HG02571 (cell line): ENCODE data around the gene CCDC27.
"Not testable (repeated sequence)": the region's sequence is repeated elsewhere in the genome, so short reads cannot be mapped to it uniquely, and the experiment has no call there.

ENCODE experiments used
- ATAC-seq: cut with Tn5 transposase; IDR thresholded peaks from one replicate; pipeline ENCODE4 v1.9.1; 2021; ENCODE audit warnings: mild to moderate bottlenecking, moderate library complexity; ENCODE audit not compliant: unreplicated experiment

The CCDC27 gene

GRCh38 chr1:3788756-3789420, 36.6 kb downstream of the CCDC27 start:
- no peak for ATAC-seq

- no peak for ATAC-seq
These were observed 37.4 kb downstream of the CCDC27 start for GRCh38 chr1:3789421-3790300.

GRCh38 chr1:3790500-3790923, 38.3 kb downstream of the CCDC27 start:
- no peak for ATAC-seq

- ATAC-seq = no peak
These were observed 38.7 kb downstream of the CCDC27 start for GRCh38 chr1:3790952-3791351.

GRCh38 chr1:3795453-3796214, 43.4 kb downstream of the CCDC27 start:
- ATAC-seq = no peak

DNA sequence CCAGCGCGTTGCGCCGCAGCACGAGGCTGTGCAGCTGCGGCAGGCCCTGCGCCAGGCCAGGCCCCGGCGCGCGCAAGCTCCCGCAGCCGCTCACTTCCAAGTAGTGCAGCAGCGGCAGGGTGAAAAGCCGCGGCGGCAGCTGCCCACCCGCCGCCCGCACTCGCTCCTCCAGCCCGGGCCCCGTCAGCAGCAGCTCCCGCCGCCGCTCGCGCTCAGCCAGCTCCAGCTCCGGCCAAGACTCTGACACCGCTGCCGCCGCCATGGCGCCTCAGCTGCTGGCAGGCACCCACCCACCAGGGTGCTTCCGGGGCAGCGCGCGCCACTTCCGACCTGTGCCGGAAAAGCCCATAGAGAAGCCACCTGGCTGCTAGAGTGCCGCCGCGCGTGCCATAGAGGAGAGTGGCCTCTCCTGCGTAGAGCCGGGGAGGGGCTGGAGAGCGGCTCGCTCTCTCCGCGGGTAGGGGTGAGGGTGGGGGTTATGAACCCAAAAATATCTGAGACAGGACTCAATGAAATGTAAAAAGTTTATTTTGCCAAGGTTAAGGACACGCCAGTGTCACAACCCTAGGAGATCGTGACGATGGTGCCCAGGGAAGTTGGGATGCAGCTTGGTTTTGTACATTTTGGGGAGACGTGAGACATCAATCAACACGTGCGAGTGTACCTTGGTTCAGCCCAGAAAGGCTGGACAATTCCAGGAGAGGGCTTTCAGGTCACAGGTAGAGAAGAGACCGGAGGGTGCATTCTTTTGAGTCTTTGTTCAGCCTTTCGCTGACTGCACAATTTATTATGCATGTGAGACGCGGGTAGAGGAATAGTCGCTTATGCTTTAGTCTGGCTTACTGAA, 44.2 kb downstream of the CCDC27 start, which contains the start of gene LRRC47:
LRRC47 (minus strand) TSS at position 284 of the 847 bp plus-strand sequence; CDS start at position 262, 22 bp downstream.
- ATAC-seq = peak; percentile 90

- no peak for ATAC-seq
These were observed 47.9 kb downstream of the CCDC27 start for GRCh38 chr1:3799976-3800685.

- not testable (repeated sequence) for ATAC-seq
These were observed 48.5 kb downstream of the CCDC27 start for GRCh38 chr1:3800795-3801194.

DNA sequence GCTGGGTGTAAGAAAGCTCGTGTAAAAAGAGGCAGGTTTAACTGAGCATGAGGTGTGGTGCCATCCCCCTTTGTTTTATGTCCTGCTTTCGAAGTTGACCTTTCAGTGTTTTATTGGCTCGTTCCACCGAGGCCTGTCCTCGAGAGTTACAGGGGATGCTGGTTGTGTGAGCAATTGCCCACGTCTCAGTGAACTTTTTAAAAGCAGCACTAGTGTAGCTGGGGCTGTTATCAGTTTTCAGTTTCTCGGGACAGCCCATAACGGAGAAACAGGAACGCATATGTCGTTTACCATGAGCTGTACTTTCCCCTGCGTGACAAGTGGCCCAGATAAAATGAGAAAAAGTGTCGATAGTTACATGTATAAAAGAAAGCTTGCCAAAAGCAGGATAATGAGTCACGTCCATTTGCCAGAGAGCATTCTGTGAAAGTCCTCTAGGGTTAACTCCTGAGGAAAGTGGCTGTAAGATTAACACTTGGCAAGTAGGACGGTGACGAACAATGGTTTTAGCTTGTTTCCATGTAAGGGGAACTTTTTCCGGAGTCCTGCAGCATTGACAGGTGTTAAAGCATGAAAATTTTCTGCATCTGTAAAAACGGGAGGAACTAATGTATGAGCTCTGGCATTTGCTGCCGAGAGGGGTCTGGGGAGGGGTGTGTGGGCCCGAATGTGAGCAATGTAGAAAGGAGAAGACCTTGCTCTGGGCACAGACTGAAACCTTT, 51.8 kb downstream of the CCDC27 start:
- no peak for ATAC-seq

DNA sequence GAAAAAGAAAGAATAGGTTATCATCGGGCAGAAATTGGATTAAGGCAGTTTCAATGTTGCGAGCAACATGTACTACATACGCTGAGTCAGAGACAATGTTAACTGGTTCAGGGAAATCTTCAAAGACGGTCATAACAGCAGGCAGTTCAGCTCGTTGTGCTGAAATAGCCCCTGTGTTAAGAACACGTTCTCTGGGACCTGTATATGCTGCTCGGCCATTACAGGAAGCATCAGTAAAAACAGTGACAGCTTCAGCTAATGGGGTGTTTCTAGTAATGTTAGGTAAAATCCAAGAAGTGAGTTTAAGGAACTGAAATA, 52.3 kb downstream of the CCDC27 start:
- not testable (repeated sequence) for ATAC-seq

DNA sequence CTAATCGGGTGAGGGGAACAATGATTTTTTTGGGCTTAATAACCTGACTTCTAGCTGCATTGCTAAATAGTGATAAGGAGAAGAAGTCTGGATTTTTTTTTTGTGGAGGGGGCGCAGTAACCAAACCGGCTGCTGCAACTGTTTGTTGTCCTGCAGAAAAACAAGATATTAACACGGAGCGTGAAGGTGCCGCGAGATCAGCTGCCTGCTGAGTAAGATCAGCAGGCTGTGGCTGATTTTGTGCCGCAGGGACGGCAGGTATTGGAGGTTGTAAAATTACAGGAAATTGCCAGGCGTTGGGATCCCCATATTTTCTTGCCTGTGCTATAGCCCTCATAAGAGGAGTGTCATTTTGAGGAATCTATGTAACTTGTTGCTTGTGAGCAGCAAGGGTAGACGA, 52.8 kb downstream of the CCDC27 start:
- no peak for ATAC-seq

- no peak for ATAC-seq
These were observed 55.5 kb downstream of the CCDC27 start for GRCh38 chr1:3807769-3808168.

DNA sequence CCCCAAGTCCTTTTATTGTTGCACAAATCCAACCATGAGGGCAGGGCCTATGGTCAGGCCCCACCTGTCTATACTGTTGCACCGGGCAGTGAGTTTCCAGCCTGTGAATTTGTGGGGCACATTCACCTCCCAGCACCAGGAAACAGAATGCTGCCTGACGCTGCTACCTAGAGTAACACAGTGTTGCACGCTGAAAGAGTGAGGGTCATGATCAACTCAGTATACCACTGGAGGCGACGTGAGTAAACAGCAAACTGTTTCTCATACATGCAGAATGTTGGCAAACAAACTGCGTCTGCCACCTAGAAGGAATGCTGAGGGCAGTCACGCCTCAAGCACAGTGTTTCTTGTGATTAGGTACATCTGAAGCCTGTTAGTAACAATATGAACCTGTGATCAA, 57.4 kb downstream of the CCDC27 start:
- no peak for ATAC-seq

GRCh38 chr1:3810149-3810761, 58.0 kb downstream of the CCDC27 start:
- ATAC-seq = not testable (repeated sequence)

DNA sequence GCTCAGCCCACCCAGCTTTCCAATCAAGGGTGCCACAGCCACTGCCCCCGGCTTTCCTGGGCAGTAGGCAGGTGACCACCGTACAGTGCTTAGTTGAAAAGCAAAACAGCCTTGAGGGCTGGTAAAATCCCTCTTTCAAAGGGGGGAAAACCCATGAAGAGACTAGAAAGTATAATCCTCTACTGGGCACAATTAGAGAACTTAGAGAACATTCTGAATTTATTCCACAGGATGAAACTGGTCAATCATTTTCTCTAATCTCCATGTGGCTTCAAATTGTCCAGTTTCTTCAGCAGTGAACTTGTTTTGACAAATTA, 59.3 kb downstream of the CCDC27 start:
- ATAC-seq = no peak

DNA sequence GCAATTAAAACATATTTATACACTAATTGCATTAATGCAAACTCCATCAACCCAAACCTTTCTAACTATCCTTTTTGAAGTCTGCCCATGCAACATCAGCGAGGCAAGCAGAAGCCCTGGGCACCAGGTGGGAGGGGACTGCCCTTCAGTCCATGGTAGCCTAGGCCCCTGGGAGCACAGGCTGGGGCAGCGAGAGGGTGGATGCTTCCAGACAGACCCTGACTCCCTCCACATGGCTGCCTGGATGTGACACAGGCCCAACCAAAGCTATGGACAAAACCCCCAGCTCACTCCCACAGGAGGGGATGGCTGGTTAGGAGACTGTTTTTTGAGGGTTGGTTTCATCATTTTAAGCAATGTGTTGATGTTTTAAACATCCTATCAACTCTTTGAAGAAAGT, 61.8 kb downstream of the CCDC27 start:
- no peak for ATAC-seq

DNA sequence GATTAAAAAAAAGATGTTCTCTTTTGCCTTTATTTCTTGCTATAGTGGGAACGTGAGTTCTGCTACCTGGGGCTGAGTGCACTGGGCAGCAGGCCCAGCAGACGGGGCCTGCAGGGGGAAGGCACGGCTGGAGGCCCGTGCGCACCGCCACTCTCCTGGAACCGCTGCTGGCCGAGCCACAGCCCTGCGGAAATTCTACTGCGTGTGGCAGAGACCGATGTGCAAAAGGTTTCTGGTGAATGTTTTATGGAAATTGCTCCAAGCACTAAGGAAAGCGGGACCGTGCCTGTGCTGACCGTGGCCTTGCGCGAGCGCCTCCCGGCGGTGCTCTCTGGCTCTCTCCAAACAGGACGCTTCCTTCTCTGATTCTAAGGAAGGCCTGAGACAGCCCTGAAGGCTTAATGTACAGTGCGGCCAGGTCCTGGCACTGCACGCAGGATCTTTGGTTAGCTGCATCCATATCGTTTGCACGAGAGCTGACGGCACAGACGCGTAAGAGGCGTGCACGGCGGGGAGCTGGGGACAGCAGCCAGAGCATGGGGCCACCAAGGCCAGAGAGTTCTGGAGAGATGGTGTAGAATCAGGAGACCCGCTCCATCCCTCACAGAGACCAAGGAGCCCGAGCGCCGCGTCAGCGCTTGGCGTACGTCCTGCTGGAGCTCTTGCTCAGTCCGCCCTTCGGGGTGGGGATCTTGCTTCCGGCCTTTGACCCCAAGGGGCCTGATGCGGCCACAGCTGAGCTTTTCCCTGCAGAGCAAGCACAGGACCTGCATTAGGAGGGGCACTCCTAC, 62.7 kb downstream of the CCDC27 start:
- ATAC-seq = no peak
